GM12801 (cell line): ENCODE measurements around the gene PHACTR1.

ENCODE experiments used
- CTCF ChIP-seq: IDR thresholded peaks from one replicate; pipeline ENCODE4 v1.5.1; 2011; ENCODE audit warnings: control low read depth; ENCODE audit not compliant: insufficient read length; ENCODE audit errors: extremely low read depth

Gene PHACTR1

GRCh38 chr6:13131935-13132661 lies 415.5 kb downstream of the PHACTR1 start:
- TF ChIP-seq CTCF = no peak

- no peak for TF ChIP-seq CTCF
These were observed 418.6 kb downstream of the PHACTR1 start for GRCh38 chr6:13135152-13135551.

GRCh38 chr6:13139119-13139518 lies 422.6 kb downstream of the PHACTR1 start:
- TF ChIP-seq CTCF = no peak

- no peak for TF ChIP-seq CTCF
These were observed 424.4 kb downstream of the PHACTR1 start for GRCh38 chr6:13140980-13141379.

GRCh38 chr6:13141387-13141786 lies 424.8 kb downstream of the PHACTR1 start:
- TF ChIP-seq CTCF = no peak

GRCh38 chr6:13142611-13143010 lies 426.0 kb downstream of the PHACTR1 start:
- TF ChIP-seq CTCF = no peak

- TF ChIP-seq CTCF = no peak
These were observed 429.9 kb downstream of the PHACTR1 start for GRCh38 chr6:13146442-13146841.

- no peak for TF ChIP-seq CTCF
These were observed 430.8 kb downstream of the PHACTR1 start for GRCh38 chr6:13147376-13147775.
